G401.6 (cell line): ENCODE data around the gene AMZ2.
"Not testable (repeated sequence)": the region's sequence is repeated elsewhere in the genome, so short reads cannot be mapped to it uniquely, and the experiment has no call there.

Experiments used
- FAIRE-seq: peaks from 2 replicates; lab custom pipeline; 2012; peaks lifted over from hg19 to GRCh38; lab: Jason Lieb, UNC

AMZ2 gene

GRCh38 chr17:68247445-68248198 is at the start of gene AMZ2:
TSS of gene AMZ2 (plus strand) at chr17:68248043. CDS start at chr17:68250188, 2,145 bp downstream.
- no peak for FAIRE-seq

GRCh38 chr17:68198931-68199836 is 48.7 kb upstream of the AMZ2 start:
- no peak for FAIRE-seq

- FAIRE-seq: no peak
These were observed 47.8 kb upstream of the AMZ2 start for GRCh38 chr17:68199837-68200688.

- no peak for FAIRE-seq
These were observed 47.0 kb upstream of the AMZ2 start for GRCh38 chr17:68200689-68201417.

GRCh38 chr17:68201418-68201771 is 46.4 kb upstream of the AMZ2 start:
- not testable (repeated sequence) for FAIRE-seq

- FAIRE-seq: not testable (repeated sequence)
These were observed 45.5 kb upstream of the AMZ2 start for GRCh38 chr17:68202321-68202720.

- no peak for FAIRE-seq
These were observed 43.1 kb upstream of the AMZ2 start for GRCh38 chr17:68204736-68205135.

GRCh38 chr17:68205251-68205807 is 42.5 kb upstream of the AMZ2 start:
- no peak for FAIRE-seq

- FAIRE-seq: no peak
These were observed 41.8 kb upstream of the AMZ2 start for GRCh38 chr17:68205808-68206720.

- FAIRE-seq: no peak
These were observed 40.1 kb upstream of the AMZ2 start for GRCh38 chr17:68207651-68208253.

- FAIRE-seq: not testable (repeated sequence)
These were observed 39.2 kb upstream of the AMZ2 start for GRCh38 chr17:68208651-68209050.

GRCh38 chr17:68209191-68209900 is 38.5 kb upstream of the AMZ2 start:
- not testable (repeated sequence) for FAIRE-seq

GRCh38 chr17:68210570-68211315 is 37.1 kb upstream of the AMZ2 start:
- no peak for FAIRE-seq

GRCh38 chr17:68213428-68214411 is 34.1 kb upstream of the AMZ2 start:
- FAIRE-seq: not testable (repeated sequence)

GRCh38 chr17:68215453-68215852 is 32.4 kb upstream of the AMZ2 start:
- FAIRE-seq: not testable (repeated sequence)

GRCh38 chr17:68219429-68219828 is 28.4 kb upstream of the AMZ2 start:
- not testable (repeated sequence) for FAIRE-seq

- not testable (repeated sequence) for FAIRE-seq
These were observed 27.7 kb upstream of the AMZ2 start for GRCh38 chr17:68220186-68220585.
